A172 (cell line): Measurements from ENCODE around the gene CTNNBL1. TPM values are rescaled to one million over a fixed set of nuclear protein-coding genes. Genes with fewer than 3 reads are reported as not detected.
"Not testable (repeated sequence)": the region's sequence is repeated elsewhere in the genome, so short reads cannot be mapped to it uniquely, and the experiment has no call there.

Experiments
- DNase-seq: peaks from one replicate; pipeline ENCODE4 v3.0.0-alpha.2; 2015; ENCODE audit warnings: low spot score
- total RNA-seq: library from RNA; depleted of rRNA; stranded (reverse); fragments of >200 nt; shearing (Covaris generic); gene quantifications from 2 replicates; pipeline ENCODE4 v1.2.3, GENCODE V29; 2014; rRNA removed

CTNNBL1 gene
- 35.0 and 48.0 TPM in 2 replicates for total RNA-seq

DNA sequence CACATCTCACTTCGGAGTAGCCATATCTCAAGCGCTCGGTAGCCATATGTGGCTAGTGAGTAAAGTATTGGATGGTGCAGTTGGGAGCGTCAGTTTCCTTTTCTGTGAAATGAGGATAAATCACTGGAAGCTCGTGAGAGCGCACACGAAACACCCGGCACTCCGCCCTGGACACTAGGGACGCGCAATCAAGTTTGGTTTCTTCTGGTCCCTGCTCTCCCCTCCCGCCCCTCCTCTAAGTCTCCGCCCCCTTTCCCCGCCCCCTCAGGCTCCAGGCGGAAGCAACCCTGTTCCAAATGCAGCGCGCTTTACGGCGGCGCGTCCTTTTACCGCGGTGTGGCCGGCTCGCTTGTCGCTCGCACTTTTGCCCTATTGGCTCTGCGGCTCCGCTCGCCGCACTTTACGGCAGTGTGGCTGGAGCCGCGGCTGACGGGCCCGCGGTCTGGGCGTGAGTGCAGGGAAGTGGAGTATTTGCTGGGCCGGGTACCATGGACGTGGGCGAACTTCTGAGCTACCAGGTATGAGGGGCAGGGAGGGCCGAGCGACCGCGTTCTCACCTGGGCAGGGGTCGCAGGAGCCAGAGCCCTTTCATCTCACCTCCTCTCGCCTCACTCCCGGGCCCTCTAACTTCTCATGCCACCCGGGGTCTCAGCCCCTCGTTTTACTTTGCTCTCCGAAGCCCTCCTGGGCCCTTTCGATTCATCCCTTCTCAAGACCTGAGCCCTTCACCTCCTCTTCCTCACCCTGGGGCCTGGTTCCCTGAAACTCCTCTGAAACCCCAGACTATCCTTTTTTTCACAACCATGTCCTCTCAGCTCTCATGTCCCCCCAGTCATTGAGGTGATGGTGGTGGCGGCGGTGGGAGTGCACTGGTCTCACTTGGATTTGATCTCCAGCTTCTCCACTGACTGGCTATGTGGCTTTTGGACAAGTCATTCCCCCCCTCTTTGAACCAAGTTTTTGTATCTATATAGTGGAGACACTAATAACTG is at the start of gene CTNNBL1:
Gene CTNNBL1 (plus strand): TSS at position 396 of the 992 bp plus-strand sequence. CDS start 93 bp downstream, at position 489.
- peak; percentile 93 for DNase-seq

- DNase-seq: no peak
These were observed 49.2 kb upstream of the CTNNBL1 start for GRCh38 chr20:37644605-37645004.

DNA sequence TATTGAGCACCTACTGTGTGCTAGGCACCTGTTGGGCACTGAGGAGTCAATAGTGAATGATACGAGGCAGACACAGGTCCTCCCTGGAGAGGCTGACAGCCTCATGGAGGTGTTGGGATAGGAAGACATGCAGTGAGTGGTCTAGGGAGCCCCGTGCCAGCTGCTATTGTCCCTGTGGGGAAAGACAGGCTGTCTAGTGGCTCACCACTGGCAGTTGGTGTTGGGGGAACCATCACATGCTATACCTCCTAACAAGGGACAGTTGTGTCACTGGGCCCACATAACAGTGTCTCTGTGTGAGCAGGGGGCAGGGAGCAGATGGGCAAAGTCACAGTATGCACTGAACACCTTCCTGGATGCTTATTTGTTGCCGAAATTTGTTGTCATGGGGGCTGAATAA is 45.9 kb upstream of the CTNNBL1 start:
- DNase-seq: no peak

- DNase-seq: peak; percentile 33
These were observed 44.8 kb upstream of the CTNNBL1 start for GRCh38 chr20:37649017-37649416.

GRCh38 chr20:37649676-37650370 is 44.0 kb upstream of the CTNNBL1 start:
- no peak for DNase-seq

- no peak for DNase-seq
These were observed 43.2 kb upstream of the CTNNBL1 start for GRCh38 chr20:37650661-37651060.

DNA sequence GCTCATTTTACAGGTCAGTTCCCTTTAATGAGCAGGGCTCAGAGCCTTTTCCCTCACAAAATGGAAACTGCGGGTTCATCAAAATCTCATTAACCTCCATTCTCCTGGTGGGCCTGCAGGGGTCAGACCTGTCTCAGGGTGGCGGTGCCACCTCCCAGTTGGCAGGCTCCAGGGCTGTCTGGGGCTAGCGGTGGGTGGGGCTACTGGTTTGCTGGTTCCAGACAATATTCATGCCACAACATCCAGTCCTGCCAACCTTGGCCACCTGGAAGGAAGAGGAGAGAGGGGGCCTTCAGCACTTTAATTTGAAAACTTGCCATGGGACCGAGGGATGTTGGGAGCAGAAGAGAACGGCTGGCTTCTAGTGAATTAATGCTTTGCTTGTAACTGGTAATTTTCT is 41.9 kb upstream of the CTNNBL1 start:
- DNase-seq: peak; percentile 25

DNA sequence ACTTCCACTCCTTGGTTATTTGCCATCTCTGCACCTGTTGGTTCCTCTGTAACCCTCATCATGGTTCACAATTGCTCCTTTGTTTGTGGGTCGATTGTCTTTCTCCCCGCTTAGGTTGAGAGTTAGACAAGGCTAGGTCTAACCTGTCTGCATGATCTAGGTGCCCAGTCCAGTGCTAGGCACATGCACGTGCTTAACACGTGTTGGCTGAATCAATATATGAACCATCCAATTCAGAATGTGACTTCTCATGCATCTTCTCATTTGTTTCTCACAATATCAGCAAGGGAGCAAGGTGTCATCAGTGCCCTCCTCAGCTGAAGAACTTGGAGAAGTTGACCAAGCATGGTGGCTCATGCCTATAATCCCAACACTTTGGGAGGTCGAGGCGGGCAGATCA is 36.9 kb upstream of the CTNNBL1 start:
- no peak for DNase-seq

DNA sequence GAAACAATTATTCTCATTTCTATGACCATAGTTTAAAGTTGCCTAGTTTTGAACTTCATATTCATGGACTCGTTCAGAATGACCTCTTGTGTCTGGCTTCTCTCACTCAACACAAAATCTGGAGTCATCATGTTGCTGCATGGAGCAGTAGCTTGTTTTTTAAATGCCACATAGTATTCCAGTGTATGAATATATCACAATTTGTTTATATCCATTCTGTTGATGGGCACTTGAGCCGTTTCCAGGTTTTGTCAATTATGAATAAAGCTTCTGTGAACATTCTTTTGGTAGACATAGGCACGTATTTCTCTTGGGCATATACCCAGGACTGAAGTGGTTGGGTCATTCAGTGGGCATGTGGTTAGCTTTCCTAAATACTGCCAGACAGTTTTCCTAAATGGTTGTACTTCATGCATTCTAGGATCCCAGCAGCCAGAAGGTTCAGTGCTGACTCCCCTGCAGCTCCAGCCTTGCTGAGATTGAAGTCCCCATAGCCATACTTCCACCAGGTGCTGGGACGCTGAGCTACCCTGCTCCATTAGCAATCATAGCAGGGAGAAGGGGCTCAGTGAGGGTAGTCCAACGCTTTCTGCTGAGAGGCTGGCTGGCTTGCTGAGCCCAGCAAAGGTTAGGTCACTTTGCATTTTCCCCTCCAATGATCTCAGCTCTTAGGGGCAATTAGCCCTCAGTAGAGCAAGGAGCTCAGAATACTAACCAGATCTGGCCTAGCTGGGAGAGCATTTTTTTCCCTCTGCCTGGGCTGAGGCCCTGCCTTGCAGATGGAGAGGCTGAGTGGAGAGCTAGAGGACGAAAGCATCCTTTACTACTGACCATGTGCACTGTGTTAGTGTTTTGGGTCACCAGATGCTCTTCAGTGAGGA is 35.7 kb upstream of the CTNNBL1 start:
- DNase-seq: no peak

DNA sequence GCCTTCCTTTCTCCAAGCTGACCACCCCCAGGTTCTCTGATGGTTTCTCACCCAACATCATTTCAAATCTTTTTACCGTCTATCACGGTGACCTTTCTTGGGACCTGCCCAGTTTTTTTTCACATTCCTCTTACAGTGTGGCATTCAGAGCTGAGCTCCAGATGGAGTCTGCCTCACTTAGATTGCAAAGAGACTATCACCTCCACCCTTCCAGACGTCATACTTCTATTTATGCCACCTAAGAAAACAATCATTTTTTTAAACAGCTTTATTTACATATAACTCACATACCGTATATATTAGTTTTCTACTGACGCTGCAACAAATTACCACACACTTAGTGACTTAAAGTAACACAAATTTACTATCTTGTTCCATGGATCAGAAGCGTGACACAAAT is 32.3 kb upstream of the CTNNBL1 start:
- no peak for DNase-seq

- no peak for DNase-seq
These were observed 31.5 kb upstream of the CTNNBL1 start for GRCh38 chr20:37662308-37662707.

DNA sequence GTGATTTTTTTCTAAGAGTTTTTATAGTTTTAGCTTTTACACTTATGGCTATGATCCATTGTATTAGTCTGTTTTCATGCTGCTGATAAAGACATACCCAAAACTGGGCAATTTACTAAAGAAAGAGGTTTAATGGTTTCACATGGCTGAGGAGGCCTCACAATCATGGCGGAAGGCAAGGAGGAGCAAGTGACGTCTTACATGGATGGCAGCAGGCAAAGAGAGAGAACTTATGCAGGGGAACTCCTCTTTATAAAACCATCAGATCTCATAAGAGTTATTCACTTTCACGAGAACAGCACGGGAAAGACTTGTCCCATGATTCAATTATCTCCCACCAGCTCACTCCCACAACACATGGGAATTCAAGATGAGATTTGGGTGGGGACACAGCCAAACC is 29.2 kb upstream of the CTNNBL1 start:
- not testable (repeated sequence) for DNase-seq

GRCh38 chr20:37668166-37668565 is 25.7 kb upstream of the CTNNBL1 start:
- DNase-seq: no peak

DNA sequence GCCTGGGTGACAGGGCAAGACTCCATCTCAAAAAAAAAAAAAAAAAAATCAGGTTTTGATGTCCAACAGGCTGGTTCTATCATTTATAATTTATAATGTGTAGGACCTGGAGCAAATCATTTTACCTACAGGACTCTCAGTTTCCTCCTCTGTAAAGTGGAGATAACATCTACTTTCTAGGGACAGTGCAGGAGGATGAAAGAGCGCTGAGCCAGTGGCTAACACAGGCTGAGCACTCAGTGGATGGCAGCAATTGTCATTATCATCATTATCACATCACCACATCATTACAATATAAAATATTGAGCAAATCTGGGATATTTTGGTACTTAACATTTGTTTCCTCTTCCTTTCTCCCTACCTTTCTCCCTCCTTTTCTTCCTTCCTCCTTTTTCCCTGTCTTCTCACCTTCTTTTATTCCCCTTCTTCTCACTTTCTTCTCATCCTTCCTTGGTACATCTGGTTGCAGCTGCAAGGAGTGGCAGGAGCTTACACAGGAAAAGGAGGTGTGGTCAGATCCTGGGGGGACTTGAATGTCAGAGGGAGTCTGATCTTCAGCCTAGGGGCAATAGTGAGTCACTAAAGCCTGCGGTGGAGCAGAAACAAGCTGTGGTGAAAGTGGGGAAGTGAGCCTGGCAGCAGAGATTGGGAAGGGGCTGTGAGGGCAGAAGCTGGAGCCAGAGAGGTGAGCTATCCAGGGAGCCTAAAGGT is 24.6 kb upstream of the CTNNBL1 start:
- DNase-seq: no peak

- DNase-seq: no peak
These were observed 24.0 kb upstream of the CTNNBL1 start for GRCh38 chr20:37669773-37670236.

DNA sequence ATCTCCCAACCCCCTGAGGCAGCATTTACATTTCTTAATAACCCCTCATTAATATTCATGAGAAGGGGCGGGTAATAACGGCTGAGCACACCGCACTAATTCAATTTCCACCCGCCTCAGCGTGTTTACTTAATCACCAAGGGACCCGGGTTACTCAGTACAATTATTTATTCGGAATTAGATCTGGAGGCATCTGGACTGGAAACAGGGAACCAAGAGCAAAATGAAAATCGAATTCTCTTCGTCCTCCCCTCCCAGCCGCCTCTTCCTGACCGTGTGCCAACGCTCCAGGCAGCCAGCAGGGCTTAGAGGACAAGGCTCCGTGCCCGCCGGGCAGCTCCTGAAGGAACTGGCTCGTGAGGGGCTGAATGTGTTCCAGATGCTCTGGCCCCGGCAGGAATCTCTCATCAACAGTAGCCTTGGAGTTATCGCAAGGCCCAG is 23.5 kb upstream of the CTNNBL1 start:
- DNase-seq: no peak

- DNase-seq: no peak
These were observed 21.7 kb upstream of the CTNNBL1 start for GRCh38 chr20:37672143-37672542.

GRCh38 chr20:37673444-37673843 is 20.4 kb upstream of the CTNNBL1 start:
- no peak for DNase-seq

DNA sequence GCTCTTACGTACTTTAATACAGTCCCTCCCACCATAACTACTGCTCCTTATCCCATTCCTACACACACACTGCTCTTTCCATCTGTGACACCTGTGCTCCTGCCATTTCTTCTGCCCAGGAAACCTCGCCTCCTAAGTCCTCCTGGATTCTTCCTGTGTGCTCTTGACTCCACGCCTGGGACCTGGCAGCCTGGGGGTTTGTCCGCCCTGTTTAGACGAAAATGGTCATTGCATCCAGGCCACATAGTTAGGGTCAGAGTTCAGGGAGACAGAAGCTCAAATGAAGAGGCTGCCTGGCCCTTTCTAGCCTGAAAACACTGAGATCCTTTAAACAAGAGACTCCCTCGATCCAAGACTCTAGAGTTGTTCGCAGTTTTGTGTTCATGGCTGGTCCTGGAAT is 17.4 kb upstream of the CTNNBL1 start:
- DNase-seq: no peak

GRCh38 chr20:37677969-37678861 is 15.6 kb upstream of the CTNNBL1 start:
- no peak for DNase-seq
